Activated CD4-positive, alpha-beta memory T cell treated with anti-CD3 and anti-CD28 coated beads, Interleukin-2, amount 10 ng/mL, durations not matched to agents 7 days and 5 days (primary cell): ENCODE data around the gene NUP62CL. TPM values are rescaled to one million over a fixed set of nuclear protein-coding genes. Genes with fewer than 3 reads are reported as not detected.
"Not testable (repeated sequence)": the region's sequence is repeated elsewhere in the genome, so short reads cannot be mapped to it uniquely, and the experiment has no call there.

Experiments
- CTCF ChIA-PET: fragments of 350-600 bp; sonication (Branson Sonifier 250); formaldehyde crosslinking; loops from one replicate; lab custom pipeline; 2021; ENCODE audit warnings: antibody characterized with exemption, inconsistent platforms; lab: Charles Lee
- POLR2A ChIA-PET: fragments of 350-600 bp; sonication (Branson Sonifier 250); formaldehyde crosslinking; loops from one replicate; lab custom pipeline; 2021; ENCODE audit warnings: antibody characterized with exemption; lab: Charles Lee
- DNase-seq: peaks from one replicate; pipeline ENCODE4 v3.0.0-alpha.2; 2020
- H3K27ac Mint-ChIP-seq: one replicate; pipeline ENCODE4 v1.8.0; 2021; ENCODE audit warnings: mild to moderate bottlenecking, mixed read lengths
- H3K27me3 Mint-ChIP-seq: one replicate; pipeline ENCODE4 v1.8.0; 2021; ENCODE audit warnings: mixed read lengths
- H3K36me3 Mint-ChIP-seq: one replicate; pipeline ENCODE4 v1.8.0; 2021; ENCODE audit warnings: low read depth, mixed read lengths
- H3K4me1 Mint-ChIP-seq: one replicate; pipeline ENCODE4 v1.8.0; 2021; ENCODE audit warnings: mixed read lengths
- H3K4me3 Mint-ChIP-seq: one replicate; pipeline ENCODE4 v1.8.0; 2021; ENCODE audit warnings: mild to moderate bottlenecking, mixed read lengths
- H3K9me3 Mint-ChIP-seq: one replicate; pipeline ENCODE4 v1.8.0; 2021; ENCODE audit warnings: mixed read lengths
- total RNA-seq, 2 experiments: library from RNA; stranded (reverse); gene quantifications; one replicate each; pipeline ENCODE4 v1.2.3, GENCODE V29; 2021

Gene NUP62CL
- total RNA-seq, 2 experiments from 2014 or later, result 2.3 to 2.5 TPM

- H3K36me3 Mint-ChIP-seq, result no peaks in the 10 kb centered on the region
- ChIA-PET CTCF (interaction anchor here (0.7 kb wide), 1 partner anchor 162 kb away, joined by 4 read pairs; no protein-coding TSS in a partner anchor), POLR2A (no interaction called here)
- H3K27ac Mint-ChIP-seq, result no peak overlapping the region
- no peak overlapping the region for H3K4me3 Mint-ChIP-seq
- no peaks in the 10 kb centered on the region for H3K27me3 Mint-ChIP-seq
- DNase-seq, result no peak
- H3K9me3 Mint-ChIP-seq, result no peaks in the 10 kb centered on the region
- H3K4me1 Mint-ChIP-seq, result no peaks in the 10 kb centered on the region
Observed at GRCh38 chrX:107171369-107172102, 34.7 kb downstream of the NUP62CL start.

GRCh38 chrX:107168712-107169111 is 37.5 kb downstream of the NUP62CL start:
- Mint-ChIP-seq H3K36me3 (no peaks in the 10 kb centered on the region), H3K4me1 (no peaks in the 10 kb centered on the region), H3K9me3 (no peaks in the 10 kb centered on the region), H3K4me3 (no peak overlapping the region), H3K27ac (no peak overlapping the region), H3K27me3 (no peaks in the 10 kb centered on the region)
- POLR2A ChIA-PET, result no interaction called here
- CTCF ChIA-PET, result no interaction called here
- no peak for DNase-seq

- no peak overlapping the region for H3K4me3 Mint-ChIP-seq
- H3K9me3 Mint-ChIP-seq, result no peaks in the 10 kb centered on the region
- no peaks in the 10 kb centered on the region for H3K4me1 Mint-ChIP-seq
- POLR2A ChIA-PET, result no interaction called here
- H3K27ac Mint-ChIP-seq, result no peak overlapping the region
- CTCF ChIA-PET, result no interaction called here
- H3K27me3 Mint-ChIP-seq, result peaks cover under 1% of the 10 kb centered on the region
- DNase-seq, result no peak
- no peaks in the 10 kb centered on the region for H3K36me3 Mint-ChIP-seq
Observed at GRCh38 chrX:107168257-107168656, 38.0 kb downstream of the NUP62CL start.

- Mint-ChIP-seq H3K4me1 (no peaks in the 10 kb centered on the region), H3K9me3 (no peaks in the 10 kb centered on the region), H3K27ac (no peak overlapping the region), H3K36me3 (no peaks in the 10 kb centered on the region), H3K27me3 (peaks cover 2% of the 10 kb centered on the region), H3K4me3 (no peak overlapping the region)
- ChIA-PET POLR2A (no interaction called here), CTCF (no interaction called here)
- DNase-seq, result no peak
Observed at GRCh38 chrX:107167163-107167921, 38.9 kb downstream of the NUP62CL start.

GRCh38 chrX:107157618-107158017 is 48.6 kb downstream of the NUP62CL start:
- POLR2A ChIA-PET, H3K27me3 Mint-ChIP-seq, H3K36me3 Mint-ChIP-seq, CTCF ChIA-PET, H3K27ac Mint-ChIP-seq, DNase-seq, H3K4me3 Mint-ChIP-seq, H3K4me1 Mint-ChIP-seq, H3K9me3 Mint-ChIP-seq: not testable (repeated sequence)

GRCh38 chrX:107155621-107156430 is 50.4 kb downstream of the NUP62CL start:
- peak overlapping the region; percentile 61 for H3K4me3 Mint-ChIP-seq
- H3K9me3 Mint-ChIP-seq, POLR2A ChIA-PET, H3K4me1 Mint-ChIP-seq, H3K36me3 Mint-ChIP-seq, CTCF ChIA-PET, H3K27me3 Mint-ChIP-seq, DNase-seq, H3K27ac Mint-ChIP-seq: not testable (repeated sequence)

- Mint-ChIP-seq H3K4me3 (peak overlapping the region; percentile 61), H3K36me3 (no peaks in the 10 kb centered on the region), H3K4me1 (peaks cover 9% of the 10 kb centered on the region), H3K9me3 (no peaks in the 10 kb centered on the region), H3K27me3 (no peaks in the 10 kb centered on the region), H3K27ac (no peak overlapping the region)
- POLR2A ChIA-PET, result no interaction called here
- DNase-seq, result peak; percentile 16
- CTCF ChIA-PET, result no interaction called here
Observed at GRCh38 chrX:107154787-107155620, 51.2 kb downstream of the NUP62CL start.

GRCh38 chrX:107153005-107153404 is 53.2 kb downstream of the NUP62CL start:
- ChIA-PET POLR2A (no interaction called here), CTCF (no interaction called here)
- H3K27ac Mint-ChIP-seq, result no peak overlapping the region
- H3K9me3 Mint-ChIP-seq, result no peaks in the 10 kb centered on the region
- H3K4me1 Mint-ChIP-seq, result peaks cover 9% of the 10 kb centered on the region
- no peaks in the 10 kb centered on the region for H3K36me3 Mint-ChIP-seq
- no peak for DNase-seq
- H3K27me3 Mint-ChIP-seq, result no peaks in the 10 kb centered on the region
- H3K4me3 Mint-ChIP-seq, result no peak overlapping the region

GRCh38 chrX:107146670-107147069 is 59.6 kb downstream of the NUP62CL start:
- H3K9me3 Mint-ChIP-seq, result no peaks in the 10 kb centered on the region
- no peak overlapping the region for H3K27ac Mint-ChIP-seq
- H3K4me1 Mint-ChIP-seq, result peaks cover 5% of the 10 kb centered on the region
- no peaks in the 10 kb centered on the region for H3K36me3 Mint-ChIP-seq
- ChIA-PET CTCF (no interaction called here), POLR2A (no interaction called here)
- no peaks in the 10 kb centered on the region for H3K27me3 Mint-ChIP-seq
- H3K4me3 Mint-ChIP-seq, result no peak overlapping the region
- DNase-seq, result no peak

- Mint-ChIP-seq H3K36me3 (peaks cover 6% of the 10 kb centered on the region), H3K27me3 (no peaks in the 10 kb centered on the region), H3K27ac (peak overlapping the region; percentile 91), H3K4me1 (peaks cover 14% of the 10 kb centered on the region), H3K9me3 (no peaks in the 10 kb centered on the region), H3K4me3 (peak overlapping the region; percentile 34)
- CTCF ChIA-PET, result no interaction called here
- DNase-seq, result no peak
- POLR2A ChIA-PET, result interaction anchor here (2.2 kb wide), 1 partner anchor 17 kb away, joined by 5 read pairs; the partner anchor contains the start of gene RBM41
Observed at GRCh38 chrX:107135965-107136307, 70.3 kb downstream of the NUP62CL start.

GRCh38 chrX:107135049-107135964 is 70.9 kb downstream of the NUP62CL start:
- H3K36me3 Mint-ChIP-seq, result peaks cover 6% of the 10 kb centered on the region
- POLR2A ChIA-PET, result interaction anchor here (2.2 kb wide), 1 partner anchor 17 kb away, joined by 5 read pairs; the partner anchor contains the start of gene RBM41

More at GRCh38 chrX:107135049-107135964, 70.9 kb downstream of the NUP62CL start:
- peak overlapping the region; percentile 91 for H3K27ac Mint-ChIP-seq
- no peaks in the 10 kb centered on the region for H3K27me3 Mint-ChIP-seq
- CTCF ChIA-PET, result interaction anchor here (1.1 kb wide), 1 partner anchor 14 kb away, joined by 3 read pairs; no protein-coding TSS in a partner anchor
- DNase-seq, result peak; percentile 37
- H3K9me3 Mint-ChIP-seq, result no peaks in the 10 kb centered on the region
- H3K4me3 Mint-ChIP-seq, result peak overlapping the region; percentile 34
- H3K4me1 Mint-ChIP-seq, result peaks cover 14% of the 10 kb centered on the region
